NCI-H2196 (cell line): Measurements from ENCODE around the gene CIT.
"Not testable (repeated sequence)": the region's sequence is repeated elsewhere in the genome, so short reads cannot be mapped to it uniquely, and the experiment has no call there.

Experiments
- DNase-seq: peaks from one replicate; lab custom pipeline; 2025; ENCODE audit not compliant: unreplicated experiment; lab: John Stamatoyannopoulos, UW

CIT gene

DNA sequence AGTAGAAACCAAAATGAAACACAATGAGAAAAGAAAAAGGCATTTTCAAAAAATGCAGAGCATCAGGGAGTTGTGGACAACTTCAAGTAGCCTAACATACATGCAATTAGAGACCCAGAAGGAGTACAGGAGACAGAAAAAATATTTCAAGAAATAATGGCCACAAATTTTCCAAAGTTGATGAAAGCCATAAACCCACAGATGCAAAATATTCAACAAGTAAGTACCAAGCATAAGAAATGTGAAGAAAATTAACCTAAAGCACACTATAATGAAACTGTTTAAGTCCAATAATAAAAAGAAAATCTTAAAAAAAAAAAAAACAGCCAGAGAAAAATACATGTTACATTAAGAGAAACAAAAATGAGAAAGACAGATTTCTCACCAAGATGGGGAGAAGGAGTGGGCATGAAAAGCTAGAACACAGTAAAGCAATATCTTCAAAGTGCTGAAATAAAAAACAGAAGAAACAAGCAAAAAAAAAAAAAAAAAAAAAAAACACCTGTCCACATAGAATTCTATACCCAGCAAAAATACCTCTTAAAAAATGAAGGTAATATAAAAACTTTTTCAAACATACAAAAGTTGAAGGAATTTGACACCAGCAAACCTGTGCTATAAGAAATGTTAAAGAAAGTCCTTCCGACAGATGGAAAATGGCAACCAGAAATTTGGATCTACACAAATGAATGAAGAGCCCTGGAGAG is 132.1 kb downstream of the CIT start:
- DNase-seq: no peak

DNA sequence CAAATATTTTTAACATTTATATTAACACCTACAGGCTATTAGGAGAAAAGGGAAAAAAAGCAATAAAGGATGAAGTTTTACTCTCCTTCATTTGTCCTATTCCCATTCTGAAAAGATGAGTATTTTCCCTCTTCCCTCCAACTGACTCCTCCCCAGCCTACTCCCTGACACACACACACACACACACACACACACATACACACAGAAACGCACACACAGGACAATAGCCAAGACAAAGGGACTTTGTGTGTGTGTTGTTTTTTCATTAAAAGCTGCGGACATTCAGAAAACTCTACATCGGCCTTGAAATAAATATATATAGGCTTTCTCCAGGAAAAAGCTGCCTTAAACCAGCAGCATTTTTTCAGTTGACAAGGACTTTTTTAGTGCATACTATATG is 134.4 kb downstream of the CIT start:
- DNase-seq: no peak

- DNase-seq: no peak
Observed at GRCh38 chr12:119740830-119741229, 136.3 kb downstream of the CIT start.

- DNase-seq: no peak
Observed at GRCh38 chr12:119735079-119735478, 142.0 kb downstream of the CIT start.

- no peak for DNase-seq
Observed at GRCh38 chr12:119730381-119730780, 146.7 kb downstream of the CIT start.

DNA sequence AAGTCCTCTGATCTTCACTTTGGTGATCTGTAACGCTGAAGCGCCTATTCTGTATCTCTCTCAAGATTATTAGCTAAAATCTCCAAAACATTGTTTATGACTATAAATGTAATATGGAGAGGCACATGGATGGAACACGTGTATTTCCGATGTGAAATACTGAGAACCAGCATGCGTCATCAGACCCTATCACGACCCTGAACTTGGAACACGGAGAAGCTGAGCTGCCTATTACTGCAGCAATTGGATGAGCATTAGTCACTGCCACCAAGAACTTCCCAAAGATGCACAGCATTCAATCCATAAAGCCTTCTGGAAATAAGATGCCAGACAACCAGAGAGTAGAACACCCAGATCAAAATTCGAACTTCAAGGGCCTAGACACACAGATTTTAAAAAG is 147.2 kb downstream of the CIT start:
- DNase-seq: no peak

DNA sequence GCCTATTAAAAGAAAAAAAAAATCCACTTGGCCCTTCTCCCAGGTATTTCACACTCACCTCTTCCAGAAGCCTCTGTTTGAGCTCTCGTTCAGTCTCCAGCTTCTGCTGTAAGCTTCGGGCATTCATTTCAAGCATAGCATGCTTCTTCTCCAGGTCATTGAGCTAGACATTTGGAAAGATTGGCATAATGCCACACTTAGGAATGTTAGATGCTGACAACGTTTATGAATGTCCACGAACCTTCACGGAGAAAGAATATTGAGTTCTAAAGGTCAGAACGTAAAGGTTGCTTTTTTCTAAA is 148.7 kb downstream of the CIT start:
- no peak for DNase-seq

DNA sequence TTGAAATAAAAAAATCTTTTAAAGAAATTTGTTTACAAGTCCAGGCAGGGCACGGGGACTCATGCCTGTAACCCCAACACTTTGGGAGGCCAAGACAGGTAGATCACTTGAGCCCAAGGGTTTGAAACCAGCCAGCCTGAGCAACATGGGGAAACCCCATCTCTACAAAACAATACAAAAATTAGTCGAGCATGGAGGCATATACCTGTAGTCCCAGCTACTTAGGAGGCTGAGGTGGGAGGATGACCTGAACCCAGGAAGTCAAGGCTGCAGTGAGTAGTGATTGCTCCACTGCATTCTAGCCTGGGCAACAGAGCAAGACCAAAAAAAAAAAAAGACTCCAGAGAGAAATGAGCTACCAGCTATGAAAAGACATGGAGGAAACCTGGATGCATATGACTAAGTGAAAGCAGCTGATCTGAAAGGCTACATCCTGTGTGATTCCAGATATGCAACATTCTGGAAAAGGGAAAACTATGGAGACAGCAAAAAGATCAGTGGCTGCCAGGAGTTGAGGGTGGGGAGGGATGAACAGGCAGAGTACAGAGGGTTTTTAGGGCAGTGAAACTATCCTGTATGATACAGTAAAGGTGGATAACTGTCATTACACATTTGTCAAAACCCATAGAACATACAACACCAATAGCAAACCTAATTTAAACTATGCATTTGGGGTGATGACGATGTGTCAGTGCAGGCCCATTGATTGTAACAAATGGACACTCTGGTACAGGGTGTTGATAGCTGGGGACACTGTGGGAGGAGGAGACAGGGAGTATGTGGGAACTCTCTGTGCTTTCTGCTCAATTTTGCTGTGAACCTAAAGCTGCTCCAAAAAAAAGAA is 149.3 kb downstream of the CIT start:
- no peak for DNase-seq

DNA sequence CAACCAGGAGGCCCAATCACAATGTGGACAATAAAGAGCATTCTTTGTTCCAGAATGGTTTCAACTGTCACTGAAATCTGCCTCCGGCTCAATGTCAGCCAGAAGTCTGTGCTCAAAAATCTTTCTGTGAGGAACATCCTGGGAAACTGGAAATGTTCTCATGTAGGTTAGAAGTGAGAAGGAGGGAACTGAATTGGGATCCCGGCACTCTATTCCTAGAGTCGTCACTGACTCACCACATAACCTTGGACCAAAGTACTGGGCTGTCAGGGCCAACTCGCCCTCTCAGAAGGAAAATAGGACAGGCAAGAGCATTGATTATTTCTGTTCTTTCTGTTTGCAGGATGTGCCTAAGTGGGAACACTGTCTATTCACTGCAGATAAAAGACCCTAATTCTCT is 151.6 kb downstream of the CIT start:
- DNase-seq: no peak

DNA sequence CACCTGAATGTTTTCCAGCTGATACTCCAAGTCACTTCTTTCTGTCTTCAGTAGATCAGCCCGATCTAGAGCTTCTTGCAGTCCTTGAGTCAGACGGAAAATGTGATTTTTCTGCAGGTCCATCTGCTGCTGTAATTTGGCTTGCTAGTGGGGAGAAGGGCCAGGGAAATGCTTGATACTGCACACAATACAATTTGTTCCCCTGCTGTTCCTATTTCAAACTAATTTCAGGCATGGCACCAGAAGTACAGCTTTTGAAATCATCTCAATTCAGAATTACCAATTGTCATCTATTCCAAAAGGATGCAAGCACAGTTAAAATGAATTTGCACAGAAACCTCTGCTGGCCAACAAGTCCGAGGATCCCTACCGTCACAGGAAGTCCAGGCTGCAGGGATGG is 155.8 kb downstream of the CIT start:
- no peak for DNase-seq

DNA sequence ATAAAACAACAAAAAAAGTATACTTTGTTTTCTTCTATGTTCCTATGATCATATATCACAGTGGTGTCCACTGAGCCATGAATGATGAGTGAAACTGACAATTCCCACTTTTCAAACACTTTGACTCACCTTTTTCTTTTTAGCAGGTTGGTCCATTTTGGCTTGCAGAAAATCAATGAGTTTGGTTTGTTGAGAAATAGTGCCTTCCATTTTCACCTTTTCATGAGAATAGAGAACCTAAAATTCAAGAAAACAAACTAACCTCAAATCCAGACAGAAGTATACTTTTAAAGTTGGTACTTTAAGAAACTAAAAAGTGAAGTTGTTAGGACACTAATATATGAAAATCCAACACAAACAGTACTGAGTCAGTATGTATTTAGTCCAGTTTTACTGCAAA is 156.8 kb downstream of the CIT start:
- no peak for DNase-seq

DNA sequence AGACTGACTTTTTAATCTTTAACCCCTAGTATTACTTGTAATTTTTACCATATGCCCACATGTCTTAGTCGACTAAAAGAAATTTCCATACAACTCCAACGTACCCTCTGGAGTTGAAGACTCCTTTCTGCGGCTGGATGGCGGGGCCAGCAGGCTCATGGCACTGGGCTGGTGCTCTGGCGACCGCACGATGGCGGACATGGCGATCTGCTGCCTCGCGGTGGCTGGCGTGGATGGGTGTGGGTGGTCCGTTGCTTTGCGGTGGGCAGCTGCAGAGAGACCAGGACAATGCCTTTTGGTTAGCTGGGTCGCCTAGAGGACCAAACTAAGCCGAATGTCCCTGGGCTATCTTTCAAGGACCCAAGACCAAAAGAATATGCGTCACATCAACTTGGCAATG is 159.0 kb downstream of the CIT start:
- DNase-seq: no peak

DNA sequence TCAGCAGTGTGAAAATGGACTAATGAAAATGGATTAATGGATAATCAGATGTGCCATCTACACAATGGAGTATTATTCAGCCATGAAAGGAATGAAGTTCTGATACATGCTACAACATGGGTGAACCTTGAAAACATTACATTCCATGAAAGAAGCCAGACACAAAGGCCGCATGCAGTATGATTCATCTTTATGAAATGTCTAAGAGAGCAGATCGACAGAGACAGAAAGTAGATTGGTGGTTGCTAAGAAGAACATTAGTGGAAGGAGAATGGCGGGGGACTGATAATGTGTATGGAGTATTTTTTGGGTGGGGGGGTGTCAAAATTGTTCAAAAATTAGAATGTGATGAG is 161.9 kb downstream of the CIT start:
- DNase-seq: no peak

DNA sequence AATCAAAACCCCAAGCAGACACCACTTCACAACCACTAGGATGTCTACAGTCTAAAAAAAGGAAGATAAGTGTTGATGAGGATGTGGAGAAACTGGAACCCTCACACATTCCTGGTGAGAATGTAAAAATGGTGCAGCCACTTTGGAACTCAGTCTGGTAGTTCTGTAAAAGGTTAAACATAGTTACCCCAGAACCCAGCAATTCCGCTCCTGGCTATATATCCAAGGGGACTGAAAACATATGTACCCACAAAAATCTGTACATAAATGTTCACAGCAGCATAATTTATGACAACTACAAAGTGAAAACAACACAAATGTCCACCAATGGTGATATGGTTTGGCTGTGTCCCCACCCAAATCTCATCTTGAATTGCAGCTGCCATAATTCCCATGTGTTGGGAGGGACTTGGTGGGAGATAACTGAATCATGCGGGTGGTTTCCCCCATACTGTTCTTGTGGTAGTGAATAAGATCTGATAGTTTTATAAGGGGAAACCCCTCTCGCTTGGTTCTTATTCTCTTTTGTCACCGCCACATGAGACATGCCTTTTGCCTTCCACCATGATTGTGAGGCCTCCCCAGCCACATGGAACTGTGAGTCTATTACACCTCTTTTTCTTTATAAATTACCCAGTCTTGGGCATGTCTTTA is 162.4 kb downstream of the CIT start:
- DNase-seq: no peak

DNA sequence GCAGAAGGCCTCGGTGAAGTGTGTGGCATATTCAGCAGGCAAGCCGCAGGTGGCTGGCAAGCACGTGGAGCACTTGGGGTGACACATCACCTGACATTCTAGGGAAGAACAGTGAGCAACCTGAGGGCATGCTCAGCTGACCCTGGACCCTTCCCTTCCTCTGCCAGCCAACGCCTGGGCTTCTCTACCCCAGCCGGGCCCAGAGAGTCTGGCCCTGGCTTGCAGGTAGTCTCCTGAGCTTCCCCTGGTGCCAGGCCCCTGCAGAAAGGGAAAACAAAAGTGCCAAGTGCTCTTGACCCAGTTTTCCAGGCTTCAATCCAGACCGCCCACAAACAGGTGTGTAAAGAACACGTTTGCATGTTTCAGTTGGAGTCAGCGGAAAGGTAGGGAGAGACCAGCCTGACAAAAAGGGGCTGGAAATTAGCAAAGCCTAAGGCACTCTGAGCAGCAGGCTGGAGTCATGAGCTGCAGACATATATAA is 163.5 kb downstream of the CIT start:
- DNase-seq: peak; percentile 83

- no peak for DNase-seq
Observed at GRCh38 chr12:119712721-119713120, 164.4 kb downstream of the CIT start.

DNA sequence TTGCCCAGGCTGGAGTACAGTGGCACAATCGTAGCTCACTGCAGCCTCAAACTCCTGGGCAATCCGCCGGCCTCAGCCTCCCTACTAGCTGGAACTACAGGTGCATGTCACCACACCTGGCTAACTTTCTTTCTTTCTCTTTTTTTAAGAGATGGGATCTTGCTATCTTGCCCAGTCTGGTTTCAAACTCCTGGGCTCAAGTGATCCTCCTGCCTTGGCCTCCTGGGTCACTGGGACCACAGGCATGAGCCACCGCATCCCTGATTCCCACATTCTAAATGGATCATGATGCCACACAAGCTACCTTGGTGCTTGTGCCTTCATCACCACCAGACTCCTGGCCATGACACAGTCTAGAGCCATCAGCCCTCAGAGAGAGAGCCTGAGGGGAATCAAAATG is 165.4 kb downstream of the CIT start:
- no peak for DNase-seq

- peak; percentile 66 for DNase-seq
Observed at GRCh38 chr12:119710965-119711551, 166.1 kb downstream of the CIT start.

- DNase-seq: peak; percentile 49
Observed at GRCh38 chr12:119710374-119710964, 166.7 kb downstream of the CIT start.

GRCh38 chr12:119706427-119706826 is 170.7 kb downstream of the CIT start:
- DNase-seq: not testable (repeated sequence)

GRCh38 chr12:119705182-119705581 is 171.9 kb downstream of the CIT start:
- DNase-seq: no peak
